ENCODE measurements around the gene GNG4.

The GNG4 gene

DNA sequence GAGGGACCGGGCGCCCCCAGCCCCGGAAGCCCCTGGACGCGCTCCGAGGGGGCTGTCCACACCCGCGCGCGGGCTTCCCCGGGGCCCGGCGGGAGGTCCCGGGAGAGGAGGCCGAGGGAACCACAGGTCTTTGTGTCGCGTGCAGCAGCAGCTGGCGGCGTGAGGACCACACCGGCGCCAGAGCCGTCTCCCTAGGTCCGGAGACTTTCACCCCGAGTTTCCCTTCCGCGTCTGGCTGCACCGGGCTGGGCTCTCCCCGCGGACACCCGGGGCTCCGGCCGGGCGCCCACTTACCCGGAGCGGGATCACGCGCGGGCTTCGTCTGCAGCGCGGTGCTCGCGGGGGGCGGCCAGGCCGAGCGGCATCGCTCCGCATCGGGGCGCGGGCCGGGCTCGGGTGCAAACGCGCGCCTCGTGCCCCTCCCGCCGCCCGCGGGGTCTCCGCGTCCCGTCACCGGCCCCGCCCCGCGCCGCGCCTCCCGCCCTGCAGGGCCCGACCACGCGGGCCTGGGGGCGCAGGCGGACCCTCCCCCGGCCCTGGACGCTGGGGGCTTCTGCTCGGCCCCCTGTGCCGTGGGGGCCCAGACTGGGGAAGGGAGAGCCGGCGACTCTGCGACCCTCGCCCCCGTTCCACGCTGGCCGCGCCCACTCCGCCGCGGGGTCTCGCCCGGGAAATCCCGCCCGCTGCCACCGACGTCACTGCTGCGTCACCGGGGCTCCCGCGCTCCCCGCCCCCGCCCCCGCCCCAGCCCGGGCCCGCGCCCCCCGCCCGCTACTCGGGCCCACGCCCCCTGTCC is at the start of gene GNG4:
Gene GNG4, minus strand, starts transcription at position 417 of the 796 bp plus-strand sequence. CDS start 65,946 bp downstream, outside the sequence.
- DNase-seq = no peak

DNA sequence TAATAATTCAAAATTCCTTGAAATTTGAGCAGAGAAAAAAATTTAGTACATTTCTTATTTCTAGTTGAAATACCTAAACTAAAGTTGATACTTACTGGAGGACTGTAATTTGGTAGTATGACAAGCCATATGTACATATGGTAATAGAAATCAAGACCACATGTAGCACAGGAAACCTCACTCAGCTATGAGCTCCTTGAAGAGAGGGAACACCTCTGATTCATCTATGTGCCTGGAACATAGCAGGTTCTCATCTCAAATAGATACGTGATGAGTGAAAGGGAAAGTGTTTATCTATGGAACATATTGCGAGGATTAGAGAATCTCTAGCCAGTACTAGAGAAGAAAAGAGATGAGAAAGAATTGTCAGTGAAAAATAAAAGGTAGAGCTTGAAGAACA is 47.9 kb upstream of the GNG4 start:
- no peak for DNase-seq

DNA sequence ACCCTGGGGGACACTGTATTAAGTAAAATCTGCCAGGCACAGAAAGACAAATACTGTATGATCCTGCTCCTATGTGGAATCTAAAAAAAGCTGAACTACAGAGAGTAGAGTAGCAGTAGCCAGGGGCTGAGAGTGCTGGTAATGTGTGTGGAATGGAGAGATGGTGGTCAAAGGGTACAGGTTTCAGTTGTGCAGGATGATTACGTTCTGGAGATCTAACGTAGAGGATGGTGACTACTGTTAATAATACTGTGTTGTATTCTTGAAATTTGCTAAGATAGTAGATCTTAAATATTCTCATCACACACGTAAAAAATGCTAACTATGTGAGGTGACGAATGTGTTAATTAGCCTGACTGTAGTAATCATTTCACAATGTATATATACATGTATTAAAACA is 39.8 kb upstream of the GNG4 start:
- no peak for DNase-seq

DNA sequence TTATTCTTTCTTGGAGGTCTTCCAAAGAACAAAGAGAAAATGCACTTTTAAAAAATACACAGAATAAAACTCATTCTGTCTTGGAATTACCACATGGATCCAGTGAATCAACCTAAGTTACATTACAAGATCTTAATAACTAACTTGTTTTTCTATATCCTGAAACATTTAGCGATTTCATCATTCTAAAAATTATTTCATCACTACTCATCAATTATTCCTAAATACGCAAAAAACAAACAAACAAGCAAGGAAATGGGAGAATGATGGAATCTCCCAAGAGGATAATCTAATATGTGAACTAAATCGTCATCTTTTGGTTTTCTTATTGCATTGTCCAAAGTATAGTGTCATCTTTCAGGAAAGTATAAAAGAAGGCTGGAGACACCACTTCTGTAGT is 38.5 kb upstream of the GNG4 start:
- no peak for DNase-seq

DNA sequence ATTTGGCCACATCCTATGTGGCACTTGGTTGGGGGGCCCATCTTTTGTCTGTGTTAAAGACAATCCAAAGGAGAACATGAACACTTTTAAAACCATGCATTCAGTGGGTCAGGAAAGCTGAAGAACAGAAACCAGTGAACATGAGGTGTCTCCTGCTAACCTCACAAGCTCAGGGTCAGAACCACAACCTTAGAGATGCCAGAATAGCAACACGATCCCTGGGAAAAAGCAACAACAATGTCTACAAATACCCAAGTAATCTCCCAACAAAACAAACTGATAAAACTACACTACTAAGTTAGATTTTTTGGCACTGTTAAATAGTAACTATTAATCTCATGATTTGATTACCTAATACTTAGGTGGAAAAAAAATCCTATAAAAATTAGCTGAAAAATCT is 34.1 kb upstream of the GNG4 start:
- DNase-seq = no peak

DNA sequence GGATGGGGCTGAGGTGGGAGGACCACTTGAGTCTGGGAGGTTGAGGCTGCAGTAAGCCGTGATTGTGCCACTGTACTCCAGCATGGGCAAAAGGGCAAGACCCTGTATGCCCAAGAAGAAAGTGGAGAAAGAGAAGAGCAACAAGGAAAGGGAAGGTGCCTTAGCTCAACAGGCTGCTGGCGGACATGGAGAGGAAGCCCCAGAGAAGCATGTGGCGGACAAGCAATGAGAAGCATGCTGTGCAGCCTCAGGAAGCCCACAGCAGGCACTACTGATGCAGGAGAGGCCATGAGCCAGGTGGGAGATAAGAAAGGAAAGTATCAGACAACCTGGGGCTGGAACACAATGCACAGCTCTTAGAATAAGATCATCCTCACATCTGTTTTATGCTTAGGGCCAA is 32.6 kb upstream of the GNG4 start:
- no peak for DNase-seq

DNA sequence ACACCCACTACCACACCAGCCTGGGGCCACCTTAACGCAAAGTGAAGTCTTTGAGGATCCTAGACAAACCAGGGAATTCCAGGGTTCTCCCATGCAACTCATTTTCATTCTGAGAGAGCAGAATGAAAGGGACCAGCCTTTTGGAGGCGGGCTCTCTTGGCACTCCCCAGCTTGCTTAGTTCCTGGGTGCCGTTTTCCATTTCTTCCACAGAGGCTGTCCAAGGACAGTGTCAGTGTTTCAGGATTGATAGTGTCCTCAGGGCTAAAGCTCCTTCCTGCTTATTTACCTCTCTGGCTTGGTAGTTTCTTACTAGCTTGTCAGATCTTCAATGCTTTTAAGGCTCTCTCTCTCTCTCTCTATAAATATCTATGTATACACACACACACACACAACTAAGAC is 30.1 kb upstream of the GNG4 start:
- DNase-seq = no peak

DNA sequence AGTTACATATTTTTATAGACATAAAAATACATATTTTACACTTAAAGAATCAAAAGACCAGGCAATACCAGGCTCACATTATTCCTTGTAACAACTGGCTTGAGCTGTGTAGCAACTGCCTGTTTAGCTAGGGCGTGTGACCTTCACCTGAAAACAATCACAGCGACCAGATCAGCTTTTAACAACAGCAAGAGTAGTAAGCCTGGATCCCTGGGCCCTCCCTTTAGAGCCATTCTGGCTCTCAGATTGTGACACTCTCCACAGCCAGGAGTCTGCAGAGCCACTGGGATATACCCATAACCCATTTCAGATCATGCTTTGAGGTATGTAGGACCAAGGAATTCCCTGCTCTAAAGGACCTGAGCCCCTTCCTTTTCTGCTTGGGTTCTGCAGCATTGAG is 29.4 kb upstream of the GNG4 start:
- no peak for DNase-seq

DNA sequence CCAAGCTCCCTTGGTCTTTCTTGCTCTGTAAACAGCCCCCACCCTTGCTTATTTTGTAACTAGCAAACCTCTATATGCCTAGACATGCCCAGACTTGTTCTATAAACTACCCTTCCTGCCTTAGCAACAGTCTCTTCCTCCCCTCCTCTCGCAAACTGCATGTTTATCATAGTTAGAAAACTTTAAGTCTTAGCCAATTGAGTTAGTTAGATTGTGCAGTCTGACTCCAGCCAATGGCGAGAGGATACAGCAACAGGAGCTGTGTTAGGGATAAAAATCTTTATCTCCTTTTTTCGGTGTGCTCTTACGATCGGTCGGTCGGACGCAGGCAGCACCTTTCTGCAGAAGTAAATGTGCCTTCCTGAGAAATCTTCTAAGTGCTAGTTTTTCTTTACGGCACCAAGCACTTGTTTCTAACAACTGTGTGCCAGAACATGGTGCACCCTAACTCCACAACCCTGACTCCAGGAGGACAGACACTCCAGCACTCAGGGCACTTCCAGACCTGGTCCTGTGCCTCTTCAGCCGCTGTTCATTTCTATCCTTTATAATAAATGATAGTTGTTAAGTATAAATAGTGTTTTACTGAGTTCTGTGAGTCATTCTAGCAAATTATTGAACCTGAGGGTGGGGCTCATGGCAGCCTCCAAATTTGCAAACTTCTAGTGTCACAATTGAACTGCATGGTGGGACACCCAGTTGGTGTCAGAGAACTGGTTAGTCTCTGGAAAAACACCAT is 25.7 kb upstream of the GNG4 start:
- no peak for DNase-seq

DNA sequence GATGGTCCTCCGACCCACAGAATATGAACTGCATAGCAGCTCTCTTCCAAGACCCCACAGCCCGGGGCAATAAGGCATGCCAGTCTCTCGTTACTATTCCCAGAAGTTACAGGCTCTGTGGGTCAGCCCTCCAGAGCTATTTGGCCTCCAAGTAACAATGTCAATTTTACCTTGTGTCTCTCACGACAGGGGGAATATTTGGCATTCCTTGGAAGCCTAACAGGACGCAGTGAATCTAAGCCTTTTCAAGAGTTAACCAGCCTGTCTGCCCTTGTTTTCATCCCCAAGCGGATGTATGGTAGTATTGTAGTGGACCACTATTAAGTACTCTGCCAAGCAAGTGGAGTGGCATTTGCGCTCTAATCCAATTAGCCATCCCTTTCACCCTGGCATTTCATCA is 24.4 kb upstream of the GNG4 start:
- no peak for DNase-seq

DNA sequence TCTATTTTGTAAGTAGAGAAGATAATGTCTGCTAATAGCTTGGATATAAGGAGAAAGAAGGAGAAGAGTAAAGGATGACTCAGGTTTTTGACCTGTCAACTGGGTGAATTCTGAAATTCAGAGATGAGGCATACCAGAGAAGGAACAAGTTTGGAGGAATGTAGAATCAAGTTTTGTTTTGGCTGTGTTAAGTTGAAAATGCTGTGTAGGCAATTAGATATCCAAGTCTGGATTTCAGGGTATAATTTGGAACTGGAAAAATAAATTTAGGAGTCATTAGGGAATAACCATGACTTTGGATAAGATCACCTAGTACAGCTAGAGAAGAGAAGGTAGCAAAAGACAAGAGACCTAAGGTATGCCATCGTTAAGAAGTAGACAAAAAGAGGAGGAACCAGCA is 22.4 kb upstream of the GNG4 start:
- DNase-seq = no peak

DNA sequence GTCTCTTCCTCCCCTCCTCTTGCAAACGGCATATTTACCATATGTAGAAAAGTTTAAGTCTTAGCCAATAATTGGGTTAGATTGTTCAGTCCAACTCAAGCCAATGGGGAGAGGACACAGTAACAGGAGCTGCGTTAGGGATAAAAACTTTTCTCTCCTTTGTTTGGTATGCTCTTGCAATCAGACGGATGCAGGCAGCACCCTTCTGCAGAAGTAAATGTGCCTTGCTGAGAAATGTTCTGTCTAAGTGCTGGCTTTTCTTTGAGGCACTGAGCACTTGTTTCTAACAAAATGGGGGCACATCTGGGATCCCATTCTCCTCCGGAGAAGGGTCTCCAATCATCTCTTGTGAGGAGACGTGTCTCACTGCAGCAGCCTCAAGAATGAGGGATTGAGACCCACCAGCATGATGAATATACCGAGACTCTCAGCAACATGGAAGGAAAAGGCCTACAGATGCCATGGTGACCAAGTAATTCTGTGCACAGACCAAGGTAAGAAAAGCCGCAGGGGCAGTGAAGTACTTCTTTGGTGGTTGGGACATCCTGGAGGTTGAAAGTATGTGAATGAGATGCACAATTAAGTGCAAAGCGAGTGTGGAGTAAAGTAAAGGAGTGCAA is 20.7 kb upstream of the GNG4 start:
- DNase-seq = no peak

DNA sequence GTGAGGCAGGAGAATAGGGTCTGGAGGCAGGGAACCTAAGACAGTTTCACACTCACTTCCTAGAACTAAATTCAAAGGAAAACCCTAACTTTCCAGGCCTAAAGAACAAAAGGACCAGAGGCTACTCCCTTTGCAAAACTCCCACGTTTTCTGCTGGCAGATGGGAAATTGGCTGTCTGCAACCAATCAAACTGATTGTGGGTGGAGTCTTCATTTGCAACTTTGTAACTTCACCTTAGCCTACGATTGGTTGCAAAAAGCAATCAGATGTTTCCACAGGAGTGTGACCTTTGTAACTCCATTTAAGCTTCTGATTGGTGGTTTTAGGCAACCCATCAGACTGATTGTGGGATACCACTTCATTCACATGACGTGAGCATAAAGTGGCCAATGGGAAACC is 19.7 kb upstream of the GNG4 start:
- DNase-seq = no peak

DNA sequence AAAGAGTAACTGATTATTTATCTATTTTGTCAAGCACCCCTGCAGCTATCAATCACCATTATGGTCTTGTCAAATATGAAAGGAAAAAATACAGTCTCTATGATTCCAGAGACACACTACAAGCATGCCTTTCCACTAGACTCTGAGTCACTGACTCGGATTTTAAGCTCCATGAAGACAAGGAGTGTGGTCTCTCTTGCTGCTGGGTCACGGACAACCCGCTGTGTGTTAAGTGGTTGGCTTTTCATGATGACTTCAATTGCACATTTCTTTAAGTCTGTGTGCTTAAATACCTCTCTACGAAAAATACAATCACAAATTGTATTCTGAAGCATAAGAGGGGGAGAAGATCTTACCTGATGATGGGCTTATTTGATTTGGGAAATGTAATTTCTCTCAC is 14.0 kb upstream of the GNG4 start:
- DNase-seq = no peak

DNA sequence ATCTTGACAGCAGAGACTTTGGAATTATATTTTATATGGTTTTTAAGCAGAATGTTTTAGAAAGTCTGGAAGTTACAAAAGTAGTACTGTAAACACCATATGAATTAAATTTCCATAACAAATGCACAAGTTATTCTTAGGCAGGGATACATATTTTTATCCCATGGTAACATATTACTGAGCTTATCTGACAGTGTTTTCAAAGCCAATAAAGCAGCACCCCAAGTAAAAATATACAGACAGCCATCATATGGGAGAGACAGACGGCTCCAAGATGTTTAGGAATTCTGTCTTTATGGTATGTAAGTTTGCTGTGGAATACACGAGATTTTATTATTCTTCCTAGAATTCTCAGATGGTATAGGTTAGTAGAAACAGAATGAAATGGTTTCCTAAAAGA is 12.0 kb upstream of the GNG4 start:
- DNase-seq = no peak

DNA sequence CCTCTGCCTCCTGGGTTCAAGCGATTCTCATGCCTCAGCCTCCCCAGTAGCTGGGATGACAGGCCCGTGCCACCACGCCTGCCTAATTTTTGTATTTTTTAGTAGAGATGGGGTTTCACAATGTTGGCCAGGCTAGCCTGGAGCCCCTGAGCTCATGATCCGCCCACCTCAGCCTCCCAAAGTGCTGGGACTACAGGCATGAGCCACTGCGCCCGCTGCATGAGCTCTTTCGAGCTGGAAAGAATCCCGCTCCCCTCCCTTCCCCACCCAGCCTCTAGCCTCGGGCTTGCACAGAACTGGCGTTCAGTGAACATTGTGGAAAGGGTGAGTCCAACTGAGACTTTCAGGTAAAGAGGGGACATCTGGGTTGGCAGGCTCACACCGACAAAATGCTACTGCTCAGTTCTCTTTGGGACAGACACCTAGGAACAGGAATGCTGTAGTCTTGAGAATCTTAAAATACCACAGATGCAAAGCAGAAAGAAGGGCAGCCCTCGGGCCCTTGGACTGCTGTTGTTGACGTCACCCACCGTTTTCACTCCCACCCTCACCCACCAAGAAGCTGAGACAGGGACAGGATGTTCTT is 9.7 kb upstream of the GNG4 start:
- no peak for DNase-seq

DNA sequence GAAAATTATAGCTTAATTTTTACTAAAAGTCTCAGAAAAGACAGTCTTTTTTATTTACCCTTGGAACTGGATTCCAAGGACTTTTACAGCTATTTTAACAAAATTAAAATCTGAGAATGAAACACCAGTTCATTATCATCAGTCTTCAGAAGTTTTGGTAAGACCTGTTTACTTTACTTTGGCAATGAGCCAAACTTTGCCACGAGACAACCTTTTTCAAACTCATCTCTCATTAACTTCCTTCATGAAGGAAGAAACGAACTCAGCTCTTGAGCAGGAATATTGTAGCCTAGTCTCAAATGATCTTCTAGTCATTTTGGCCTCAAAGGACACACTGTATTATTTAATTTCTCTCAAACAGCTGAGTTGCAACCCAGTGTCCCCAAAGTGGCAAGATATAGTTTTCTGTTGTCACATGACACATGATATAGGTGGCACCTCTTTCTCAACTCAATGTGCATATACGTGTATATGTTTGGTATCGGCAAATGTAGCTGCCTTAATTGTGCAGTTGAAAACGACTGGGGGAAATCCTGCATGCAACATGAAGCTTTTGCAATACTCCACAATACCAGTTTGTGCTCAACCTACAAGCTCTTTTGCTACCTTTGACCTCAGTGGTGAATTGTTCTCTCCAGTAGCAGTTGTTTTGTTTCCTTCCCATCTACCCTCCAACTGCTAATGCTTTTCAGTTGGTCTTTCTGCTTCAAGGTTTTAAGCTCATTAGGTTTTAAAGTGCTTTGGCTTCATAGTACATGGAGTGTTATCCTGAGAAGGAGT is 8.4 kb upstream of the GNG4 start:
- DNase-seq = no peak

DNA sequence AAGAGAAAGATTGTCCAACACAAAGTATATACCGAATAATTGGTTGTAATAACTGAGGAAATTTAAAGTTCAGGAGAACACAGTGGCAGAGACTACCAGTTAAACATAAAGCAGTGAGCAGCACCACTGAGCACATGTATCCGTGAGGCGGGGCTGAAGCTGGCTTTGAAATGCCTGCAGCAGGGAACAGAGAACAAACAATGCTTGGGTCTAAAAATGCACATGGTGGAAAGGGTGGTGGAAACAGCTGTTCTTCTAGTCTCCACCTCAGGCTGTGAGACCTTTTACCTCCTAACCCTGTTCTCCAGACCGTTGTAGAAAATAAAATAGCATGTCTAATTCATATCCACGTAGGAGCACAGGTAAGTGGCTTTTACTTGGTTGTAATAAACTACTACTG is 7.7 kb upstream of the GNG4 start:
- DNase-seq = no peak

DNA sequence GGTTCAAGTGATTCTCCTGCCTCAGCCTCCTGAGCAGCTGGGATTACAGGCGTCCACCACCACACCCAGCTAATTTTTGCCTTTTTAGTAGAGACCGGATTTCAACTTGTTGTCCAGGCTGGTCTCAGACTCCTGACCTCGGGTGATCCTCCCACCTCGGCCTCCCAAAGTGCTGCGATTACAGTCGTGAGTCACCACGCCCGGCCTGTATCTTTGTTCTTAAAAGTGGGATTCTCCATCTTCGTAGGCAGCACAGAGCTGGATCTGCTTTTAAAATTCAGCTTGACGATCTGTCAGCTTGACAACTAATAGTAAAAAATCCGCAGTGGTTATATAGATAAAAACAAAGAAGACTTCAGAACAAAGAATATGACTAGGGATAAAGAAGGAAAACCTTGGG is 2.8 kb upstream of the GNG4 start:
- no peak for DNase-seq

DNA sequence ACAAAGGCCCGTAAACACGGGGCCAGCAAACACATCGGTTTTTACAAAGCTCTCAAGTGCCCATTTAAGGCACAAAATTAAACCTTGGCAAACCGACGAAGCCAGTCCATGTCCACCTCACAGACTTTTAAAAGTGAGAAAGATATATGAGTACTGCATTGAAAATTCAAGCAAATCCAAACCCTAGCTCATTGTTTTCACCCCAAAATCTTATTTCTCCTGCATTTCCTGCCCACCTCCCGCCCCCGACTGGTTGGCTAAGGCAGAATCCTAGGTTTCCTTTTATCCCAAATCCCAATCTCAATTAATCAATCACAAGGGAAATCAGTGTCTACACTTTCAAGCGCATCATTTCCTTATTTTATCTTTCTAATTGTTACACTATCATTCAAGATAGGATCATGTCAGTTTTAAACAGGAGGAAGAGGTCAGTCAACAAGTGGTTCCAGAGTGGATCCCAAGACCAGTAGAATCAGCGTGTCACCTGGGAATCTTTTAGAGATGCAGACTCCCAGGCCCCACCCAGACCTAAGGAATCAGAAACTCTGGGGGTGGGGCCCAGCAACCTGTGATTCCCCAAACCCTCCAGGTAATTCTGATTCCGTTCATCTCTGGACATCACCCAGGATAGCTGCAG is 1.7 kb upstream of the GNG4 start:
- DNase-seq = no peak

DNA sequence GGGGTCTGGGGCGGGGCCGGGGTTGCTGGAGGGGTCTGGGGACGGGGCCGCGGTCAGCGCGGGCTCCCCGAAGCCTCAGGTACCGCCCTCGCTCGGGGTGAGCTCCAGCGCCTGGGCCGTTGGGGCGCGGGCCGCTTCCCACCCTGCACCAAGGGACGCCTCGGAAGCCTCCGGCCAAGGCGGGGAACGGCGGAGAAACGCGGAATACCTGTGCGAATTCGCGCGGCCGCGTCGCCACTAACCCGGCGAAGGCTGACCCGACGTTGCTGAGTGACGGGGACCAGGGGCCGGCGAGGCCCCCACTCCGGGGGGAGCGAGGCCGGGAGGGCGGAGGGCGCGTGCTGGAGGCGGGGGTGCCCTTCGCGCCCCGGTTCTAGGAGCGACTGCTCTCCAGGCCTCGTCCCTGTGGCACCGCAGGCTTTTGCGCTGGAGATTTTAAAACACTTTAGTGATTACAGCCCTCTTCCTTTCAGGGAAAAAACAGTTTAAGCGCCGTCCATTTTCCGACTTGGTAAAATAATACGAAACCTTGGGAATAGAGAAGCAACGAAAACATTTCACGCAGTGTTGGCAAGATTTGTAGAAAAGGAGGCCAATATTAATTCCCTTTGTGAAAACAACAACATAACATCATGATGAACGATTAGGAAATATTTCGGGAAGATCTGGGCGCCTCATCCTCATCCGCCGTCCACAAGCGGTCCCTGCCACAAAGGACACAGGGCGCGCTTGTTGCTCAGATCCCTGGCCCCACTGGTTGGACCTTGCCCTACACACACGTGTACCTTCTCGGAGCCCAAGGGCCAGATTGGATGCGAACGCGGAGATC is 971 bp upstream of the GNG4 start:
- no peak for DNase-seq

DNA sequence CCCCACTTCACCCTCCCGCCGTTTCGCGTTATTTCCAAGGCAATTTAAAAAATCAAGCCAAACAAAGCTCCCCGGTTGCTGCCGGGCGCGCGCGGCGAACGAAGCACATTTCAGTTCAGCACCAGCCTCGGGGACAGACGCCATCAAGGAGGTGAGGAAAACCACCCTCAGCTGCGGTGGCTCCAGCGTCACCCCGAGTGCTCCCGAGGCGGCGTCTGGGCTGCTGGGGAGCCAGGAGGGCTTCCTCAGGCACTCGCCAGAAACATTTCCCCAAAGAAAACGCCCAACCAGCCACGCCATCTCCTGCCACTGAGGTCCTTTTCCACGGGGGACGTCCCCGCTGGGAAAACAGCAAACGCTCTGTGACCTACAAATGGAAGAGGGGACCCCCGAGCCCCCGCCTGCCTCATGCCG is 623 bp downstream of the GNG4 start:
- no peak for DNase-seq

Measured in SIG-M5 (cell line).